ENCODE measurements around the gene ISG15. TPM values are rescaled to one million over a fixed set of nuclear protein-coding genes. Genes with fewer than 3 reads are reported as not detected.
"Not testable (repeated sequence)": the region's sequence is repeated elsewhere in the genome, so short reads cannot be mapped to it uniquely, and the experiment has no call there.

ISG15 gene
- total and polyA plus RNA-seq, 4 experiments from 2014 or later: 31.6 to 309 (median 123) TPM

GRCh38 chr1:1004780-1005697, 8.3 kb upstream of the ISG15 start:
- Mint-ChIP-seq H3K4me3 (peak overlapping the region in 4 of 8 donors; percentile 13 to 69 (median 43)), H3K4me1 (peaks cover 11 to 17% (median 12%) of the 10 kb centered on the region in 4 donors), H3K27ac (peak overlapping the region in 2 of 7 donors; percentile 46 to 71), H3K9me3 (no peaks in the 10 kb centered on the region), H3K27me3 (peaks cover 27 to 36% of the 10 kb centered on the region in 2 donors), H3K36me3 (no peaks in the 10 kb centered on the region)
- Histone ChIP-seq H3K4me1 (ENCODE audit: insufficient read depth, low read length) (peaks cover 28% of the 10 kb centered on the region), H3K9me3 (ENCODE audit: control insufficient read depth in 1 of 2, low read length in 2 of 2) (no peaks in the 10 kb centered on the region), H3K36me3 (ENCODE audit: insufficient read depth, low read length) (no peaks in the 10 kb centered on the region), H3K27me3 (ENCODE audit: insufficient read depth, low read length) (peaks cover 37% of the 10 kb centered on the region), H3K4me3 (ENCODE audit: low read length in 2 of 2) (no peak overlapping the region), H3K27ac (ENCODE audit: low read depth, low read length) (no peak overlapping the region)
- no peak for DNase-seq
- CTCF ChIA-PET (ENCODE audit: partially characterized antibody): interaction anchor here (0.9 to 4.5 kb wide), 2 partner anchors 9 to 10 kb away, joined by 3 to 35 read pairs; partner anchors contain the start of gene ISG15
- intact Hi-C loops (cut with micrococcal nuclease): no loop called here
- POLR2A ChIA-PET (ENCODE audit: partially characterized antibody): interaction anchor here (1.1 to 1.5 kb wide), 2 partner anchors 8 to 14 kb away, joined by 3 to 7 read pairs; partner anchors contain the start of gene ISG15

GRCh38 chr1:1005774-1006304, 7.5 kb upstream of the ISG15 start:
- Mint-ChIP-seq H3K36me3 (no peaks in the 10 kb centered on the region), H3K4me1 (peaks cover 9 to 14% (median 12%) of the 10 kb centered on the region in 4 donors), H3K9me3 (no peaks in the 10 kb centered on the region), H3K4me3 (peak overlapping the region in 1 of 8 donors; percentile 39), H3K27me3 (peaks cover 23 to 33% of the 10 kb centered on the region in 2 donors), H3K27ac (no peak overlapping the region)
- ChIA-PET CTCF (ENCODE audit: partially characterized antibody) (no interaction called here), POLR2A (ENCODE audit: partially characterized antibody) (interaction anchor here (1.1 to 1.5 kb wide), 2 partner anchors 8 to 15 kb away, joined by 3 to 7 read pairs; partner anchors contain the start of gene ISG15)
- no peak for DNase-seq
- no peaks in the 10 kb centered on the region for H3K36me3 ChIP-seq (ENCODE audit: insufficient read depth, low read length)
- peaks cover 21% of the 10 kb centered on the region for H3K4me1 ChIP-seq (ENCODE audit: insufficient read depth, low read length)
- H3K9me3 ChIP-seq (ENCODE audit: control insufficient read depth in 1 of 2, low read length in 2 of 2): no peaks in the 10 kb centered on the region
- intact Hi-C loops (cut with micrococcal nuclease): no loop called here
- H3K27me3 ChIP-seq (ENCODE audit: insufficient read depth, low read length): peaks cover 35% of the 10 kb centered on the region
- H3K27ac ChIP-seq (ENCODE audit: low read depth, low read length): no peak overlapping the region
- H3K4me3 ChIP-seq (ENCODE audit: low read length in 2 of 2): no peak overlapping the region

GRCh38 chr1:1006305-1007159, 6.8 kb upstream of the ISG15 start:
- Mint-ChIP-seq H3K4me1 (peaks cover 9 to 14% (median 10%) of the 10 kb centered on the region in 4 donors), H3K36me3 (no peaks in the 10 kb centered on the region), H3K27ac (no peak overlapping the region), H3K27me3 (peaks cover 23 to 31% of the 10 kb centered on the region in 2 donors), H3K4me3 (peak overlapping the region in 1 of 8 donors; percentile 39), H3K9me3 (no peaks in the 10 kb centered on the region)
- no peak for DNase-seq
- Histone ChIP-seq H3K36me3 (ENCODE audit: insufficient read depth, low read length) (no peaks in the 10 kb centered on the region), H3K27me3 (ENCODE audit: insufficient read depth, low read length) (peaks cover 28% of the 10 kb centered on the region), H3K27ac (ENCODE audit: low read depth, low read length) (no peak overlapping the region), H3K4me3 (ENCODE audit: low read length in 2 of 2) (no peak overlapping the region), H3K9me3 (ENCODE audit: control insufficient read depth in 1 of 2, low read length in 2 of 2) (no peaks in the 10 kb centered on the region), H3K4me1 (ENCODE audit: insufficient read depth, low read length) (peaks cover 14% of the 10 kb centered on the region)
- CTCF ChIA-PET (ENCODE audit: partially characterized antibody): interaction anchor here (1.2 to 1.3 kb wide), 2 partner anchors 12 to 57 kb away, joined by 3 read pairs; no protein-coding TSS in a partner anchor
- intact Hi-C loops (cut with micrococcal nuclease): no loop called here
- POLR2A ChIA-PET (ENCODE audit: partially characterized antibody): interaction anchor here (1.1 kb wide), 1 partner anchor 16 kb away, joined by 3 read pairs; no protein-coding TSS in a partner anchor

- H3K27ac Mint-ChIP-seq; H3K27me3 ChIP-seq (ENCODE audit: insufficient read depth, low read length); H3K9me3 Mint-ChIP-seq; POLR2A ChIA-PET (ENCODE audit: partially characterized antibody); intact Hi-C loops (cut with micrococcal nuclease); DNase-seq; H3K4me3 ChIP-seq (ENCODE audit: low read length in 2 of 2); H3K9me3 ChIP-seq (ENCODE audit: control insufficient read depth in 1 of 2, low read length in 2 of 2); H3K4me3 Mint-ChIP-seq; H3K36me3 ChIP-seq (ENCODE audit: insufficient read depth, low read length); H3K27ac ChIP-seq (ENCODE audit: low read depth, low read length); H3K36me3 Mint-ChIP-seq: not testable (repeated sequence)
- H3K4me1 ChIP-seq (ENCODE audit: insufficient read depth, low read length): peaks cover 19% of the 10 kb centered on the region
- peaks cover 10 to 22% of the 10 kb centered on the region in 2 donors for H3K27me3 Mint-ChIP-seq
- peaks cover 14 to 29% (median 21%) of the 10 kb centered on the region in 4 donors for H3K4me1 Mint-ChIP-seq
- CTCF ChIA-PET (ENCODE audit: partially characterized antibody): interaction anchor here (1.4 kb wide), 1 partner anchor 8 kb away, joined by 5 read pairs; no protein-coding TSS in a partner anchor
Measured at GRCh38 chr1:1010131-1010530, 3.2 kb upstream of the ISG15 start.

- Histone ChIP-seq H3K4me3 (ENCODE audit: low read length in 2 of 2) (no peak overlapping the region), H3K27ac (ENCODE audit: low read depth, low read length) (no peak overlapping the region), H3K9me3 (ENCODE audit: control insufficient read depth in 1 of 2, low read length in 2 of 2) (no peaks in the 10 kb centered on the region), H3K27me3 (ENCODE audit: insufficient read depth, low read length) (no peaks in the 10 kb centered on the region), H3K36me3 (ENCODE audit: insufficient read depth, low read length) (no peaks in the 10 kb centered on the region), H3K4me1 (ENCODE audit: insufficient read depth, low read length) (peaks cover 16% of the 10 kb centered on the region)
- H3K36me3 Mint-ChIP-seq: peaks cover 0 to 7% of the 10 kb centered on the region in 2 donors
- H3K27me3 Mint-ChIP-seq: peaks cover 6 to 16% of the 10 kb centered on the region in 2 donors
- peak overlapping the region in 2 of 8 donors; percentile 9 to 15 for H3K4me3 Mint-ChIP-seq
- peak overlapping the region in 4 of 7 donors; percentile 10 to 43 (median 28) for H3K27ac Mint-ChIP-seq
- peaks cover 0 to 1% (median 0%) of the 10 kb centered on the region in 8 donors for H3K9me3 Mint-ChIP-seq
- peaks cover 12 to 28% (median 19%) of the 10 kb centered on the region in 4 donors for H3K4me1 Mint-ChIP-seq
- CTCF ChIA-PET (ENCODE audit: partially characterized antibody): interaction anchor here (1.4 to 4.2 kb wide), 2 partner anchors 8 to 9 kb away, joined by 5 to 35 read pairs; no protein-coding TSS in a partner anchor
- intact Hi-C loops (cut with micrococcal nuclease): no loop called here
- DNase-seq: no peak
- POLR2A ChIA-PET (ENCODE audit: partially characterized antibody): no interaction called here
Measured at GRCh38 chr1:1011396-1011949, 1.8 kb upstream of the ISG15 start.

- CTCF ChIA-PET (ENCODE audit: partially characterized antibody): interaction anchor here (1.1 to 4.2 kb wide), 3 partner anchors 10 to 51 kb away, joined by 5 to 35 read pairs (median 8); partner anchors contain the start of gene HES4
- H3K36me3 ChIP-seq (ENCODE audit: insufficient read depth, low read length); H3K9me3 ChIP-seq (ENCODE audit: control insufficient read depth in 1 of 2, low read length in 2 of 2); H3K9me3 Mint-ChIP-seq; H3K27me3 ChIP-seq (ENCODE audit: insufficient read depth, low read length); H3K36me3 Mint-ChIP-seq; DNase-seq: not testable (repeated sequence)
- Histone ChIP-seq H3K27ac (ENCODE audit: low read depth, low read length) (peak overlapping the region; percentile 88), H3K4me3 (ENCODE audit: low read length in 2 of 2) (peak overlapping the region; percentile 54 to 88), H3K4me1 (ENCODE audit: insufficient read depth, low read length) (peaks cover 16% of the 10 kb centered on the region)
- H3K4me3 Mint-ChIP-seq: peak overlapping the region; percentile 96 to 100 (median 98)
- POLR2A ChIA-PET (ENCODE audit: partially characterized antibody): interaction anchor here (0.9 to 2.8 kb wide), 9 partner anchors 8 to 363 kb away, joined by 3 to 16 read pairs (median 9); partner anchors contain the start of genes AURKAIP1, NOC2L and PLEKHN1
- peaks cover 14 to 33% (median 25%) of the 10 kb centered on the region in 4 donors for H3K4me1 Mint-ChIP-seq
- intact Hi-C loops (cut with micrococcal nuclease): loop anchor here (1.0 to 2.0 kb wide), 3 partner anchors 10 to 104 kb away; partner anchors contain the start of genes C1orf159 and NOC2L
- H3K27ac Mint-ChIP-seq: peak overlapping the region; percentile 90 to 99 (median 98)
- H3K27me3 Mint-ChIP-seq: peaks cover 2 to 16% of the 10 kb centered on the region in 2 donors
Measured at GRCh38 chr1:1012736-1013104, 577 bp upstream of the ISG15 start.
